GM20000 (cell line): Measurements from ENCODE around the gene NR1D1.

Experiments
- DNase-seq: peaks from one replicate; pipeline ENCODE4 v3.0.0; 2012; ENCODE audit warnings: low spot score
- TF ChIP-seq, protein P1 (sequence below): IDR thresholded peaks from 2 replicates; pipeline ENCODE4 v1.5.1; 2012; ENCODE audit warnings: mild to moderate bottlenecking, control low read depth; ENCODE audit errors: extremely low read depth, missing control alignments

NR1D1 gene

DNA sequence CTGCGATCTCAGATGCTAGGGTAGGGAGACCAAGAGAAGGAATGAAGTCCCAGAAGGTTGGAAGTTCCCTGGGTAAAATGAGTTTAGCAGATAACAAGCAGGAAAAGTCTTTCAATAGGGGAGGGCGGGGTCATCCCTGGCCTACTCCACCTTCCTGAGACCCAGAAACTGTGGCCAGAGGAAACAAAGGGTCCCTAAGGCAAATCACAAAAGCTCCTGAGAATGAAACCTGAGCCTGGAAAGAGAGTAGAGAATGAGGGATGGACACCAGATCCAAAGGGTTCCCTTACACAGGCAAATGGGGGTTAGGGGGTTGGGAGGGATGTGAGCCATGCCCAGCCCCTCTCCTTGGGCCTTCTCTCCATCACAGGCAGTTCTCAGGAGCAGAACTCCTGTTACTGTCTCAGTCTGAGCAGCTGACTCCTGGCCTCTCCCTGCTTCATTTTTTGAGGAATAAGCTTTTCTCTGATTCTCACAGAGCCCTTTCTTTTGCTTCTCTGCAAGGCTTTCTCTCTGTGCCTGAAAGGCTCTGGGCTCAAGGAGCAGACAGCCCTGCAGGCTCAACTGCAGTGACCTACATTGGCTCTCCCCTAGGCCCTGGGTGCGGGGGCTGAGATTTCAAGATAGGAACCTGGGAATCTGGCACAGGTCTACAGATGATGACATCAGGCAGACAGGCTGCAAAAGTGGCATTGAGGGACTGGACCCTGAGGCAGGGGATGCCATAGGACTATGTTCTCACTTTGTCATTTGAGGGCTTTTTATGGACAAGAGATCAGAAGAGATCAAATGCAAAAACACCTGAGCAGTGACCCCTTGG, 9.8 kb upstream of the NR1D1 start:
- TF ChIP-seq, protein P1, sequence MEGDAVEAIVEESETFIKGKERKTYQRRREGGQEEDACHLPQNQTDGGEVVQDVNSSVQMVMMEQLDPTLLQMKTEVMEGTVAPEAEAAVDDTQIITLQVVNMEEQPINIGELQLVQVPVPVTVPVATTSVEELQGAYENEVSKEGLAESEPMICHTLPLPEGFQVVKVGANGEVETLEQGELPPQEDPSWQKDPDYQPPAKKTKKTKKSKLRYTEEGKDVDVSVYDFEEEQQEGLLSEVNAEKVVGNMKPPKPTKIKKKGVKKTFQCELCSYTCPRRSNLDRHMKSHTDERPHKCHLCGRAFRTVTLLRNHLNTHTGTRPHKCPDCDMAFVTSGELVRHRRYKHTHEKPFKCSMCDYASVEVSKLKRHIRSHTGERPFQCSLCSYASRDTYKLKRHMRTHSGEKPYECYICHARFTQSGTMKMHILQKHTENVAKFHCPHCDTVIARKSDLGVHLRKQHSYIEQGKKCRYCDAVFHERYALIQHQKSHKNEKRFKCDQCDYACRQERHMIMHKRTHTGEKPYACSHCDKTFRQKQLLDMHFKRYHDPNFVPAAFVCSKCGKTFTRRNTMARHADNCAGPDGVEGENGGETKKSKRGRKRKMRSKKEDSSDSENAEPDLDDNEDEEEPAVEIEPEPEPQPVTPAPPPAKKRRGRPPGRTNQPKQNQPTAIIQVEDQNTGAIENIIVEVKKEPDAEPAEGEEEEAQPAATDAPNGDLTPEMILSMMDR, result no peak
- DNase-seq, result no peak

DNA sequence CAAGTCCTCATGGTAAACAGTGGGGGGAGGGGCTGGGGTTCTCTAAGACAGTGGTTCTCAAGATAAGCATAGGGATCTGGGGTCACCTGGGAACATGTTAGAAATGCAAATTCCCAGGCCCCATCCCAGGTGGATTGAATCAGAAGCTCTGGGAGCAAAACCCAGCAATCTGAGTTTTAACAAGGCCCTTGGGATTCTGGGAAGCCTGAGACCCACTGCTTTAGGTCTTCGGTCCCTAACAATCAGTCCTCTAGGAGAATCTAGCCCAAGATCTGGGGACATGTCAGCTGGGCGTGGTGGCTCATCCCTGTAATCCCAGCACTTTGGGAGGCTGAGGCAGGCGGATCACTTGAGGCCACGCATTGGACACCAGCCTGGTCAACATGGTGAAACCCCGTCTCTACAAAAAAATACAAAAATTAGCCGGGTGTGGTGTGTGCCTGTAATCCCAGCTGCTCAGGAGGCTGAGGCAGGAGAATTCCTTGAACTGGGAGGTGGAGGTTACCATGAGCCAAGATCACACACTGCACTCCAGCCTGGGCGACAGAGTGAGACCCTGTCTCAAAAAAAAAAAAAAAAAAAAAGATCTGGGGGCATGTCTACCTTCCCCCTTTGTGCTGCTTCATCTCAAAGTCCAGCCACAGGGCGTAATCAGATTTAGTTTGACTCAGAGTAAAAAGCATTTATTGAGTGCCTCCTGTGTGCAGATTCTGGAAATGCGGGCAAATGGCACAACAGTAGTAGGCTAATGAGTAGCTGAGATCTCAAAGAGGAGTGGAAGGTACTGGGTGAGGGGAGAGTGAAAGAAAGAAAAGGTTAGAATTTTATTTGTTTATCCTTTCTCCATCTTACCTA, 8.8 kb upstream of the NR1D1 start:
- TF ChIP-seq, protein P1, result no peak
- DNase-seq, result no peak

GRCh38 chr17:40107522-40108174, 7.3 kb upstream of the NR1D1 start:
- TF ChIP-seq, protein P1, result no peak
- no peak for DNase-seq

DNA sequence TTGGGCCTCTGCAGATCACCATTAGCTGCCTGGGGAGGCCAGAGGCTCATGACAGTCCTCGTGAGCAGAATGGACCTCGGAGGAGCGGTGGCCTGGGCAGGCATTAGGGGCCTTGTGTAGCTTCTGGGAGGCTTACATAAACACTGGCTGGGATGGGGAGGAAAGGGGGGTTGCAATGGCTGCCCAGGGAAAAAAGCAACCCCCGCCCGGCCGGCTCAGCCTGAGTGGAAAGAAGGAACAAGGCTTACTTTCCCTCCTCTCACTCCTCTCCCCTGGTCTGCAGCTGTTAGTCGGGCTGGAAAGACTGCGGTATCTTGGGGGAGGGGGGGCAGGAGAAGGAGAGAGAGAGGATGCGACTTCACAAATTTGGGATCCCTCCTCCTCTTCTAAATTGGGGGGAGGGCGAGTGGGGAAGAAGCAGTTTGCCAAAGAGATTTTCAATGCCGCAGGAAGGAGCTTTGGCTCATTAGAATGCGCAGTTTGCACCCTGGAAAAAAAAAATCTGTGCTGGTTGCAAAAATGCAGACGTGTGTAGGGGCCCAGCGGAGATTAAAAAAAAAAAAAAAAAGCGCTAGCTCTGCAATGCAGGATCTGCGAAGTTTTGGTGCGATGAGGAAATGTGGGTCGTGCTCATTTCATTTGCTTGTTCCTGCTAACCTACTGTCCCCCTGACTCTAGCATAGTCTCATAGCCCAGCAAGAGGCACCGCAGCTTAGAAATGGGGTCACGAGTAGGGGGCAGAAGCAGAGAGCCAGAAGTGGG, 6.6 kb upstream of the NR1D1 start:
- no peak for DNase-seq
- TF ChIP-seq, protein P1, result no peak

- TF ChIP-seq, protein P1, result no peak
- no peak for DNase-seq
Observed at GRCh38 chr17:40105861-40106759, 5.7 kb upstream of the NR1D1 start.
